Measurements from ENCODE around the gene LIMS1. TPM values are rescaled to one million over a fixed set of nuclear protein-coding genes. Genes with fewer than 3 reads are reported as not detected.
"Not testable (repeated sequence)": the region's sequence is repeated elsewhere in the genome, so short reads cannot be mapped to it uniquely, and the experiment has no call there.

Gene LIMS1
- total and polyA plus RNA-seq, 4 experiments from 2014 or later = 126 to 286 (median 186) TPM

DNA sequence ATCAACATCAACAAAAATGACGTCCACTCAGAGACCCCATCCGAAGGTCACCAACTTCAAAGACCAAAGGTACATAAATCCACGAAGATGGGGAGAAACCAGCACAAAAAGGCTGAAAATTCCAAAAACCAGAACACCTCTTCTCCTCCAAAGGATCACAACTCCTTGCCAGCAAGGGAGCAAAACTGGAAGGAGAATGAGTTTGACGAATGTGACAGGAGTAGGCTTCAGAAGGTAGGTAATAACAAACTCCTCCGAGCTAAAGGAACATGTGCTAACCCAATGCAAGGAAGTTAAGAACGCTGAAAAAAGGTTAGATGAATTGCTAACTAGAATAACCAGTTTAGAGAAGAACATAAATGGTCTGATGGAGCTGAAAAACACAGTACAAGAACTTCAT, 110.2 kb downstream of the LIMS1 start:
- POLR2A ChIA-PET (ENCODE audit: partially characterized antibody) = interaction anchor here (25.2 kb wide), 1 partner anchor 28 kb away, joined by 704 read pairs; no protein-coding TSS in a partner anchor
- CTCF ChIA-PET (ENCODE audit: partially characterized antibody); H3K9me3 Mint-ChIP-seq; H3K27me3 ChIP-seq (ENCODE audit: insufficient read depth, low read length); H3K4me3 ChIP-seq (ENCODE audit: low read length in 2 of 2); H3K27me3 Mint-ChIP-seq; H3K36me3 ChIP-seq (ENCODE audit: insufficient read depth, low read length); H3K9me3 ChIP-seq (ENCODE audit: control insufficient read depth in 1 of 2, low read length in 2 of 2); H3K27ac ChIP-seq (ENCODE audit: low read depth, low read length); intact Hi-C loops (cut with micrococcal nuclease); DNase-seq: not testable (repeated sequence)
- Mint-ChIP-seq H3K4me3 (peak overlapping the region in 1 of 8 donors; percentile 18), H3K27ac (peak overlapping the region in 2 of 7 donors; percentile 1 to 20), H3K4me1 (peaks cover 56 to 86% (median 66%) of the 10 kb centered on the region in 4 donors), H3K36me3 (peaks cover 27 to 38% of the 10 kb centered on the region in 2 donors)
- H3K4me1 ChIP-seq (ENCODE audit: insufficient read depth, low read length) = peaks cover 41% of the 10 kb centered on the region

DNA sequence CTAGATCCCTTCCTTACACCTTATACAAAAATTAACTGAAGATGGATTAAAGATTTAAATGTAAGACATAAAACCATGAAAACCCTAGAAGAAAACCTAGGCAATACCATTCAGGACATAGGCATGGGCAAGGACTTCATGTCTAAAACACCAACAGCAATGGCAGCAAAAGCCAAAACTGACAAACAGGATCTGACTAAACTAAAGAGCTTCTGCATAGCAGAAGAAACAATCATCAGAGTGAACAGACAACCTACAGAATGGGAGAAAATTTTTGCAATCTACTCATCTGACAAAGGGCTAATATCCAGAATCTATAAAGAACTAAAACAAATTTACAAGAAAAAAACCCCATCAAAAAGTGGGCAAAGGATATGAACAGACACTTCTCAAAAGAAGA, 114.5 kb downstream of the LIMS1 start:
- H3K36me3 Mint-ChIP-seq = peaks cover 12 to 26% of the 10 kb centered on the region in 2 donors
- H3K27ac Mint-ChIP-seq = peak overlapping the region in 5 of 7 donors; percentile 7 to 57 (median 43)
- H3K9me3 Mint-ChIP-seq; intact Hi-C loops (cut with micrococcal nuclease); H3K27me3 ChIP-seq (ENCODE audit: insufficient read depth, low read length); H3K27ac ChIP-seq (ENCODE audit: low read depth, low read length); DNase-seq; H3K27me3 Mint-ChIP-seq; H3K36me3 ChIP-seq (ENCODE audit: insufficient read depth, low read length); H3K4me3 ChIP-seq (ENCODE audit: low read length in 2 of 2); H3K9me3 ChIP-seq (ENCODE audit: control insufficient read depth in 1 of 2, low read length in 2 of 2): not testable (repeated sequence)
- peaks cover 52% of the 10 kb centered on the region for H3K4me1 ChIP-seq (ENCODE audit: insufficient read depth, low read length)
- ChIA-PET POLR2A (ENCODE audit: partially characterized antibody) (interaction anchor here (0.7 to 0.8 kb wide), 2 partner anchors 15 to 35 kb away, joined by 3 read pairs; no protein-coding TSS in a partner anchor), CTCF (ENCODE audit: partially characterized antibody) (interaction anchor here (4.8 kb wide), 1 partner anchor 12 kb away, joined by 33 read pairs; no protein-coding TSS in a partner anchor)
- peaks cover 53 to 87% (median 68%) of the 10 kb centered on the region in 4 donors for H3K4me1 Mint-ChIP-seq
- H3K4me3 Mint-ChIP-seq = peak overlapping the region in 2 of 8 donors; percentile 37 to 59

DNA sequence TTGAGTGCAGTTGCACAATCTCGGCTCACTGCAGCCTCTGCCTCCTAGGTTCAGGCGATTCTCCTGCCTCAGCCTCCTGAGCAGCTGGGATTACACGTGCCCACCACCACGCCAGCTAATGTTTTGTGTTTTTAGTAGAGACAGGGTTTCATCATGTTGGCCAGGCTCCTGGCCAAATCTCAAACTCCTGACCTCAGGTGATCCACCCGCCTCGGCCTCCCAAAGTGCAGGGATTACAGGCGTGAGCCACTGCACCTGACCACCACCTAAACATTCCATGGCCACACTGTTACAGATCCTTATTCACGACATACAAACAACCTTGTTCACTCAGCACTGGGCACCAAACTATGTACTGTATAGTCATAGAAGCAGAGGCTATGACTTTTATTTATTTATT, 116.2 kb downstream of the LIMS1 start:
- H3K36me3 ChIP-seq (ENCODE audit: insufficient read depth, low read length); DNase-seq; H3K27me3 ChIP-seq (ENCODE audit: insufficient read depth, low read length); H3K36me3 Mint-ChIP-seq; H3K27me3 Mint-ChIP-seq; intact Hi-C loops (cut with micrococcal nuclease); H3K4me3 ChIP-seq (ENCODE audit: low read length in 2 of 2); H3K27ac ChIP-seq (ENCODE audit: low read depth, low read length); H3K9me3 Mint-ChIP-seq; H3K9me3 ChIP-seq (ENCODE audit: control insufficient read depth in 1 of 2, low read length in 2 of 2): not testable (repeated sequence)
- peaks cover 52% of the 10 kb centered on the region for H3K4me1 ChIP-seq (ENCODE audit: insufficient read depth, low read length)
- Mint-ChIP-seq H3K4me3 (peak overlapping the region in 7 of 8 donors; percentile 8 to 78 (median 52)), H3K4me1 (peaks cover 47 to 75% (median 67%) of the 10 kb centered on the region in 4 donors), H3K27ac (peak overlapping the region in 4 of 7 donors; percentile 25 to 88 (median 74))
- CTCF ChIA-PET (ENCODE audit: partially characterized antibody) = interaction anchor here (1.0 to 1.9 kb wide), 2 partner anchors 14 to 17 kb away, joined by 3 to 7 read pairs; no protein-coding TSS in a partner anchor
- POLR2A ChIA-PET (ENCODE audit: partially characterized antibody) = interaction anchor here (1.0 kb wide), 1 partner anchor 14 kb away, joined by 3 read pairs; no protein-coding TSS in a partner anchor

DNA sequence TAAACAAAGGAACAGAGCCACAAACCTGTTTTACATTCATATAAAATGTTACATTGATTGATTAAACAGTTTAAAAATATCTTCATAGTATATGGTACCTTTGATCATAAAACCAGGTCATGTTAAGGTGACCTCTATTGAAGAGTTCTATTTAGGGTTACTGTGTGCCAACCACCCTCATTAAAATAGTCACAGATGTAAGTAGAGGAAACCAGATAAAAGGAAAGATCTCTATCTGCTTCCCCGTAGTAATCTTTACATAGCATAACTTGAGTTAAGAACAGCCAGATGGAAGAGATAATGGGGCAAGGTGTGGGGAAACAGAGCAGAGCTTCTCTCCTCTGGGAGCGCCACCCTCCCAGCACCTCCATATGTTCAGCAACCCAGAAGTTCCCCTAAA, 117.2 kb downstream of the LIMS1 start:
- CTCF ChIA-PET (ENCODE audit: partially characterized antibody) = interaction anchor here (1.9 kb wide), 1 partner anchor 15 kb away, joined by 7 read pairs; no protein-coding TSS in a partner anchor
- H3K36me3 ChIP-seq (ENCODE audit: insufficient read depth, low read length); H3K27me3 Mint-ChIP-seq; H3K27ac ChIP-seq (ENCODE audit: low read depth, low read length); H3K9me3 ChIP-seq (ENCODE audit: control insufficient read depth in 1 of 2, low read length in 2 of 2); H3K4me3 ChIP-seq (ENCODE audit: low read length in 2 of 2); H3K27me3 ChIP-seq (ENCODE audit: insufficient read depth, low read length); H3K9me3 Mint-ChIP-seq; H3K36me3 Mint-ChIP-seq; intact Hi-C loops (cut with micrococcal nuclease): not testable (repeated sequence)
- peak in 4 of 5 donors; percentile 31 to 55 (median 44) for DNase-seq
- POLR2A ChIA-PET (ENCODE audit: partially characterized antibody) = interaction anchor here (0.6 kb wide), 1 partner anchor 15 kb away, joined by 3 read pairs; no protein-coding TSS in a partner anchor
- Mint-ChIP-seq H3K27ac (peak overlapping the region in 6 of 7 donors; percentile 77 to 92 (median 86)), H3K4me1 (peaks cover 38 to 65% (median 58%) of the 10 kb centered on the region in 4 donors), H3K4me3 (peak overlapping the region in 7 of 8 donors; percentile 2 to 78 (median 71))
- H3K4me1 ChIP-seq (ENCODE audit: insufficient read depth, low read length) = peaks cover 52% of the 10 kb centered on the region

DNA sequence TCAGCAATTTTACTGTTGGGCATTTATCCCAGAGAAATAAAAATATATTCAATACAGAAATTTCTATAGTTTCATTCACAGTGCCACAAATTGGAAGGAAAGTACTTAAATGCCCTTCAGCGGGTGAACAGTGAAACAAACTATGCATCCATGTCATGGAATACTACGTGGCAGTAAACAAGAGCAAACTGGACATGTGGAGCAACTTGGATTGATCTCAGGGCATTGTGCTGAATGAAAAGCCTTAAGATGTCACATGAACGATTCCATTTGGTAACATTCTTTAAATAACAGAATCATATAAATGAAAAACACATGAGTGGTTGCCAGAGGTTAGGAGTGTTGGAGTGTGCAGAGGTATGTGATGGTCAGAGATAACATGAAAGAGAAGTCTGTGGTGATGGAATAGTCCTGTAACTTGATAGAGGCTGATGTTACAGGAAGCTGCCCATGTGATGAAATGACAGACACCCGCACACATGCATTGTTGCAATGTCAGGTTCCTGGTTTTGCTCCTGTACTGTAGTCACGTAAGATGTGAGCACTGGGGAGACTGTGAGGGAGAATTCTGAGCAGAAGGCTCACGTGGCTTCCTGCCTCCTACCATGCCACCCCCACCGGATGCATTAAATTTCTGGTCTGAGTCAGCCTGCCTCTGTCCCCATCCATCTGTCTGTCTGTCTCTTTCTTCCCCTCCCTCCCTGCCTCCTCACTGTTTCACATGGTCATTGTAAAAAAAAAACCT, 118.1 kb downstream of the LIMS1 start:
- H3K4me3 ChIP-seq (ENCODE audit: low read length in 2 of 2); H3K27me3 ChIP-seq (ENCODE audit: insufficient read depth, low read length); CTCF ChIA-PET (ENCODE audit: partially characterized antibody); H3K27me3 Mint-ChIP-seq; H3K27ac ChIP-seq (ENCODE audit: low read depth, low read length); H3K36me3 Mint-ChIP-seq; H3K9me3 ChIP-seq (ENCODE audit: control insufficient read depth in 1 of 2, low read length in 2 of 2); H3K9me3 Mint-ChIP-seq; POLR2A ChIA-PET (ENCODE audit: partially characterized antibody); H3K36me3 ChIP-seq (ENCODE audit: insufficient read depth, low read length): not testable (repeated sequence)
- peaks cover 50% of the 10 kb centered on the region for H3K4me1 ChIP-seq (ENCODE audit: insufficient read depth, low read length)
- peak overlapping the region; percentile 24 to 92 (median 88) for H3K27ac Mint-ChIP-seq
- intact Hi-C loops (cut with micrococcal nuclease) = loop anchor here (2.0 kb wide), 1 partner anchor 32 kb away; no protein-coding TSS in a partner anchor
- H3K4me1 Mint-ChIP-seq = peaks cover 35 to 58% (median 51%) of the 10 kb centered on the region in 4 donors
- peak overlapping the region; percentile 36 to 91 (median 54) for H3K4me3 Mint-ChIP-seq
- peak; percentile 31 to 77 (median 41) for DNase-seq

DNA sequence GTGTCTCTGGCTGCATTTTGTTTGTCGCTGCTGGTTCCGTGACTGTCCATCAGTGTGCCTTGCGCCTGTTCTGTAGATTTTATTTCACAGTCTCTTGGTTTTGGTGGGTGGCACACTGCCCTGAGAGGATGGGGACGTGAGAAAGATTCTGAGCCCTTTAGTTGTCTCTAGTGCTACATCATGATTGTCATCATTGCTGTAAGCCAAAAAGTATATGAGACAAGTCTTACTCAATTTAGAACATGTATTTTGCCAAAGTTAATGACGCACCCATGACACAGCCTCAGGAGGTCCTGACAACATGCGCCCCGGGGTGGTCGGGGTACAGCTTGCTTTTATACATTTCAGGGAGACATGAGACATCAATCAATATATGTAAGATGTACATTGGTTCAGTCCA, 119.2 kb downstream of the LIMS1 start:
- H3K27ac ChIP-seq (ENCODE audit: low read depth, low read length); CTCF ChIA-PET (ENCODE audit: partially characterized antibody); H3K9me3 Mint-ChIP-seq; H3K36me3 Mint-ChIP-seq; H3K9me3 ChIP-seq (ENCODE audit: control insufficient read depth in 1 of 2, low read length in 2 of 2); H3K27me3 Mint-ChIP-seq; H3K4me3 Mint-ChIP-seq; H3K4me3 ChIP-seq (ENCODE audit: low read length in 2 of 2); POLR2A ChIA-PET (ENCODE audit: partially characterized antibody); H3K36me3 ChIP-seq (ENCODE audit: insufficient read depth, low read length); H3K27me3 ChIP-seq (ENCODE audit: insufficient read depth, low read length); DNase-seq: not testable (repeated sequence)
- H3K27ac Mint-ChIP-seq = peak overlapping the region in 1 of 7 donors; percentile 82
- H3K4me1 Mint-ChIP-seq = peaks cover 25 to 47% (median 40%) of the 10 kb centered on the region in 4 donors
- intact Hi-C loops (cut with micrococcal nuclease) = loop anchor here (2.0 kb wide), 1 partner anchor 33 kb away; no protein-coding TSS in a partner anchor
- H3K4me1 ChIP-seq (ENCODE audit: insufficient read depth, low read length) = peaks cover 41% of the 10 kb centered on the region

DNA sequence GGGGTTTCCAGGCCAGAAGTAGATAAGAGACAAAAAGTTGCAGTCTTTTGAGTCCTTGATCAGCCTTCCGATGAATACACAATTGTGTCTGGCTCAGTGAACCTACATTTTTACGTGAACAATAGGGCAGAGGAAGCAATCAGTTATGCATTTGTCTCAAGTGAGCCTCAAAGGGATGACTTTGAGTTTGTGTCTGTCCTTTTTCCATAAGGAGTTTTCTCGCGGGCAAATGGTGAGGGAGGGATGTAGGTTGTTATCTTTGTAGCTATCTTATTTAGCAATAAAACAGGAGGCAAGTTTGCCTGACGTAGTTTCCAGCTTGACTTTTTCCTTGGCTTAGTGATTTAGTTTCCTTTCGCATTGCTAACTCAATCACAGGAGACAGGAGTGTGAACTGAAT, 119.6 kb downstream of the LIMS1 start:
- POLR2A ChIA-PET (ENCODE audit: partially characterized antibody); CTCF ChIA-PET (ENCODE audit: partially characterized antibody): not testable (repeated sequence)
- intact Hi-C loops (cut with micrococcal nuclease) = loop anchor here (2.0 kb wide), 1 partner anchor 33 kb away; no protein-coding TSS in a partner anchor

More for the DNA sequence above, 119.6 kb downstream of the LIMS1 start:
- H3K36me3 ChIP-seq (ENCODE audit: insufficient read depth, low read length); H3K9me3 Mint-ChIP-seq; H3K4me3 Mint-ChIP-seq; H3K36me3 Mint-ChIP-seq; DNase-seq; H3K27ac ChIP-seq (ENCODE audit: low read depth, low read length); H3K27me3 Mint-ChIP-seq; H3K4me3 ChIP-seq (ENCODE audit: low read length in 2 of 2); H3K27me3 ChIP-seq (ENCODE audit: insufficient read depth, low read length); H3K9me3 ChIP-seq (ENCODE audit: control insufficient read depth in 1 of 2, low read length in 2 of 2): not testable (repeated sequence)
- Mint-ChIP-seq H3K27ac (peak overlapping the region in 6 of 7 donors; percentile 57 to 84 (median 80)), H3K4me1 (peaks cover 23 to 43% (median 36%) of the 10 kb centered on the region in 4 donors)
- peaks cover 38% of the 10 kb centered on the region for H3K4me1 ChIP-seq (ENCODE audit: insufficient read depth, low read length)

Data from CD4-positive, alpha-beta memory T cell (primary cell).